ENCODE measurements around the gene TTC38.

The TTC38 gene

DNA sequence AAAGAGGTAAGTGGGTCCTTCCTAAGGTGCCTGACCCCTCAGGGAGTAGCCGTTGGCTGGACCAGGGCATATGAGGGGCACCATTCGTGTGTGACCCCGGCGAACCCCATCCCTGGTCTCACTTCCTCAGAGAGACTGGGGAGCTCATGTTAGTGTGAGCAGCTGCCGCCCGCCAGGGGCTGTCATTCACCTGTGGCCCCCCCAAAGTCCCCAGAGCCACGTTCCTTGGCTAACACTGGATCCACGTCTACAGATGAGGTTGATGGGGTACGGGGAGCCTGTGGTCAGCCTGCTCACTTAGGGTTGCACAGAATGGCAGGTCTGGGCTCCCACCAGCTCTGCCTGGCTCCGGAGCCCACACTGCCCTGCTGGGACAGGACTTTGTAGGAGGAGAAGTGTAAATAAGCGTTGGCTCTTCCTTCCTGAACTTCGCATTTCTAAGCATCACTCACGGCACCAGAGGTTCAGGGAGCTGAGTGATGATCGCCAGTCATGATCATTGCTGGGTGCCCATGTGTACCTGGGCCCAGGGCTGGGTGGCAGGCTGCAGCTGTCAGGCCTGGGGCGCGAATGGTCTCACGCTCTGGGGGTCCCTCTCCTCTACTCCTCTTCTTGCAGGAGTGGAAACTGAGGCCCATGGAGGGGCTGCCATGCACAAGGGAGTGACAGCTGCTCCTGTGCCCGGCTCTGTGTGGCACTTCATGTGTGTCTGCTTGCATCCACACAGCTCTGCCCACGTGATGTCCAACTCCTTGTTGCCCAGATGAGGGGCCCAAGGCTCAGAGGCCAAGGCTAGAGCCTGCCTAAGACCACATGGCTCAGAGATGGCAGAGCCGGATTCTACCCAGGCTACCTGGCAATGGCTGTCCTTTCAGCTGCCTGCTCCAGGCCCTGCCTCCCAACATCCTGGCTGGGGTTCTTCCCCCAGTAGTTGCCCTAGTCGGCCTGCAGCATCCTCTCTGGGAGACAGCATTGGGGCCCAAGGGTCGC is 11.1 kb downstream of the TTC38 start:
- no peak for DNase-seq (ENCODE audit: low read depth)

DNA sequence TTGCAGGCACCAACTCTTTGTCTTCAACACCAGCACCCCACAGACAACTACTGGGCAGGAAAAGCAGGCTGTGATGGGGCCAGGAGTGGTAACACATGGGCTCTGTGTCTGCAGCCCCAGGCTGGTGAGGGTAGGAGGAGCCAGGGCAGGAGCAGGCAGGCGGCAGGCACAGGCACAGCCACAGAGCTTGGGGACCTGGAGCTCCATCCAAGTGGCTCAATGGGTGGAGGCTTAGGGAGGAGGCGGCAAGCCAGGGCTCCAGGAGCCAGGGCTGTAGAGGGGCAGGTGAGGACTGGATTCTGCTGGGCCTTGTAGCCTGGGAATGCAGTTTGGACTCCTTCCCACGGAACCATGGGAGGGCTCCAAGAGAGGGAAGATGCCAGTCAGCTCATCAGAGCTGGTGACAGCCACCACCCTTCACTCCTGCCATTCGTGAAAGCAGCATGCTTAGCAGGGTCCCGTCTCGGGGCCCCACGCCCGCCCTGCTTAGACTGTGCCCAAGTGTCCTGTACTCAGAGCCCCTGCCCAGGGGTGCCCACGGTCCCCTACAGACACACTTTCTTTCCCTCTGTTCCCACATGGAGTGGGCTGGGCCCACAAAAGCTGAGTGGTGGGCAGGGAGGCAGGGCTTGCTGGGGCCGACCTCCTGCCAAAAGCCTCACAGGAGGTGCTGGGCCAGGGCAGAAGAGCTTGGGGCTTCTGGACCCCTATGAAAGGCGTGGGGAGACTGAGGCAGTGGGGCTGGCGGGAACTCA is 12.4 kb downstream of the TTC38 start:
- DNase-seq (ENCODE audit: low read depth), result no peak

DNA sequence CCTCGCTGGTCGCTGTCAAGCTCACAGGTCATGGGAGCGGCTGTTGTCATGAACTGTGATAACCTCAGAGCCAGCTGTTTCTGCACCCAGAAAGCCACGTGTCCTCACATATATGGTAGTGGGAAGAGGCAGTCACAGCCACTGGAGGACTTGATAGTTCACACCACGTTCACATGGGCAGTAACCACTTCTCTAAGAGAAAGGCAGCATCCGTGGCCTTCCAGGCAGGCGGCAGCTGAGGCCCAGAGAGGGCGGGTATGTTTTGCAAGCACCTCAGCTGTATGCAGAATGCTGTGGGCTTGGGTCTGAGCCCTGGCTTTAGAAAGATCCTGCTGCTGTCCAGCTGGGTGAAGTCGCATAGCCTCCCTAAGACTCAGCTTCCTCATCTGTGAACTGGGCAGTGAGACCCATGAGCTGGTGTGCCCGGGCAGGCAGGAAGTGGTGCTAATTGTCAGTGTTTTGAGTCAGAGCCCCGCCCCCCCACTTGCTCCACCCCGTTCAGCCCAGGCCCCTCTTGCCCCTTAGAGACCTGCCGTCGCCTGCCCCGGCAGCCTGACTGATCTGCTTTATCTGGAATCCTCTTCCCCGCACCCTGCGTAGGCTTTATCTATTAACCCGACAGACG is 13.3 kb downstream of the TTC38 start:
- DNase-seq (ENCODE audit: low read depth), result no peak

DNA sequence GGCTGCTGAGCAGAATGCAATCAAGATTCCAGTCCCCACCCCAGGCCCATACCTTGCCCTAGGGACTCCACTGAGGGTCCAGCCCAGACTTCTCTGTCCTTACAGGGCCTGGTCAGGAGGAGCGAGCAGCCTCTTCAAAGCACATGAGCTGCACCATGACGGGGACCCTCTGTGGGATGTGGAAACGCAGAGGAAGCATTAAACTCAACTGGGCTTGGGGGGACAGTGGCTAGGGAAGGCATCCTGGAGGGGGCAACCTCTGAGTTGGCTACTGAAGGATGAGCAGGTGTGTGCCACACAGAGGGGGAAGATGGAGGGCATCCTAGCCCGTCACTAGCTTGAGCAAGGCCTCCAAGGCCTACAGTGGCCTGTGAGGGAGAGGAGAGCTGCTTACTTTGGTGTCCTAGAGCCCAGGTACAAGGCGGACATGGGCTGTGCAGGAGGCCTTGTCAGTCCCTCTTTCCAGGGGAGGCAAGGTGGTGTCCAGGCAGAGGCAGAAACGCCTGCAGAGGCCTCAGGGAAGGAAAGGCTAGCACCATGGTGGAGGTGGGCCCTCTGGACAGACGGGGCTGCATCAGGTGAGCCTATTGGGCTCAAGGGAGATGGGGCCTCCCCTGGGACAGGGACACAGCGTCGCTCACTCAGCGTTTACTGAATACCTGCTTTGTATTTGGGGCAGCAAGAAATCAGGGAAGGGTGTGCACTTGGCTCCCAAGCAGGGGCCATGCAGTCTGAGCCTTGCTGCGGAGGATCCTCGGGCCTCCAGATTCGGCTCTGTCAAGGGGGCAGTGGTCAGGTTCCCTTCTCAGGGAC is 14.3 kb downstream of the TTC38 start:
- DNase-seq (ENCODE audit: low read depth), result no peak

DNA sequence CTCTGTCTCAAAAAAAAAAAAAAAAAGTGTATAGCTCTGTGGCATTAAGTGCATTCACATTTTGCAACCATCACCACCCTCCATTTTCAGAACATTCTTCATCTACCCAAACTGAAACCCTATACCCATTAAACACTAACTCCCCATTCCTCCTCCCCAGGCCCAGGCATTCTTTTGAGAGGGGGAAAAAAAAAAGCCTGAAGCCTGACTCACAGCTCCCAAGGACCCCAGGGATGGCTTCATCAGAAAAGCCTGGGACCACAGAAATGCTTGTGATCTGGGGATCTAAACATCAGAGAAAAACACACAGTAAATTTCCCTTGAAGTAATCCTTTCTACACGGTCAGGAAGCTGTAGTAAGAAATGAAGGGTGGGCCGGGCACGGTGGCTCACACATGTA is 18.2 kb downstream of the TTC38 start:
- no peak for DNase-seq (ENCODE audit: low read depth)

DNA sequence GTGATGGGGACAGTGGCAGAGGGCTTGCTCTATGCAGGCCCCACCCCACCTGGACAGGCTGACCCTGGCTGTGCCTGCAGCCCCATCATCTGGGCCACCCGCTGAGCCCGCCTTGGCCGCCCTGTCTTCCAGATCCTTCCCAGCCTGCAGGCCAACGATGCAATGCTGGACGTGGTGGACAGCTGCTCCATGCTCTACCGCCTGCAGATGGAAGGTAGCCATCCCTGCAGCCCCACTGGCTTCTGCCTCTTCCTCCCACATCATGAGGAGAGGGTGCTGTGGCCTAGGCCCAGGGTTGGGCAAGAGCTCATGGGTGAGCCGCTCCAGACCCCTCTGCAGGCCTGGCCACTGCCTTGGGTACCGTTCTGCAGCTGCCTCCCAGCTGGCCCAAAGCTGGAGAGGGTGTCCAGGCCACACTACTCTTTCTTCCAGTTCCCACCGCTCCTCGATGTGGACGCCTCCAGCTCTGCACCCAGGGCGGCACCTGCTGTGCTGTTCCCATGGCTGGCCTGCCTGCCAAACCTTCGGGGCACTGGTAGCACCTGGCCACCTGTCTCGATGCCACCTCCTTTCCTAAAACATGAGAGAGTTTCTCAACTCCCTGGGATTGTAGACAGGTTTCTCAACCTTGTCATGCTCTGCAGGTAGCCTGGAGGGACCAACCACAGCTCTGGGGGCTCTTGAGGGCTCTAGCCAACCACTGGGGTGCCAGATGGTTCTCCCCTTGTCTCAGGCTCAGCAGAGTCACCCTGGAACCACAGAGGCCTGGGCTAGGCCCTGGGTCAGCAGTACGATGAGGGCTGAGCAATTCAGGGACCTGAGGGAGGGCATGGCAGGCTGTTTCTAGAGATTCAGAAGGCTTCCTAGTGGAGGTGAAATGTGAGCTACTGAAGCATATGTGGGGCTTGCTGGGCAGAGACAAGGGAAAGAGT is 19.4 kb downstream of the TTC38 start:
- DNase-seq (ENCODE audit: low read depth), result no peak

DNA sequence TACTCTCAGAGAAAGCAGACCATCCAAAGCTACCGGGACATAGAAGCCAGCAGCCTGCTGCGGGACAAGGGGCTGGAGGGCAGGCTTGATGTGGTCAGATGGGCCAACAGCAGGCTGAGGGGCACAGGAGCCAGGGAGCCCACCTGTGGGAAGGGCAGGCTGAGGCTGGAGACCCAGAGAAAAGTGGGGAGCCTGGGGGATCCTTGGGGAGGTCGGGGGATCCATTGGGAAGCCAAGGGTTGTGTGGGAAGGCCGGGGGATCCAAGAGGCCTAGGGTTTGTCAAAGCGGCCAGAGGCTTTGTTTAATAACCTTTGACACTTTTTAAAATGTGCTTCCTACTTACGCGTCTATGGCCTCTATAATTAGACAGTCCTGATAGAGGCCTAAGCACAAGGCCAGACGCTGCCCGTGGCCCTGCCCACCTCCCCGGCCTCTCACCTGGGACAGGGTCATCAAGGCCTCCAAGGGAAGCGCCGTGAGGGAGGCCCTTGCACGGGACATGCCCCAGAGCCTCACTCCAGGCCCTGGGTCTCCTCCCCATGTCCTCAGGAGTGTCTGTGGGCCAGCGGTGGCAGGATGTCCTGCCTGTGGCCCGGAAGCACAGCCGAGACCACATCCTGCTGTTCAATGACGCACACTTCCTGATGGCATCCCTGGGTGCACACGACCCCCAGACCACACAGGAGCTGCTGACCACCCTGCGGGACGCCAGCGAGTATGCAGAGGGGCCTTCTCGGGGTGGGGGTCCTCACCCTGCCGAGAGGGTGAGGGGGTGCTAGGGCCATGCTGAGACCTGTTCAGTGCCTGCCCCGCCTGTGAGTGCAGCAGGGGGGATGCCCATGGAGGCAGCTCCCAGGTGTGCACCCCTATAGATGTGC is 20.3 kb downstream of the TTC38 start:
- DNase-seq (ENCODE audit: low read depth), result peak; percentile 11

DNA sequence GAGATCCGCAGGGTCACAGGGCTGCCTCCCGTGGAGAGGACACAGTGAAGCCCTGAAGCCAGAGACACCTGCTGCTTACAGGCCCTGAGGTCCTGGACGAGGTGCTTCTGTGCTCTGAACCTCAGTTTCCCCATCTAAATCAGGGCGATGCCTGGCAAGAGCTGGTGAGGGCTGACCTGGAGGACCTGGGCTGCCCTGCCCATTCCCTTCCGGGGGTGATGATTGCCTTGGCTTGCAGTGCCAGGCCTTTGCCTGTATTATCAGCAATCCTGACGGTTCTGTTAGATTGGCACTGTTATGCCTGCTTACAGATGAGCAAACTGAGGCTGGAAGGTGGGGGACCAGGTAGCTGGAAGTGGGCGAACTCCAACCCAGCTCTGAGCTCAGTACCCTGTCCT is 21.0 kb downstream of the TTC38 start:
- no peak for DNase-seq (ENCODE audit: low read depth)

DNA sequence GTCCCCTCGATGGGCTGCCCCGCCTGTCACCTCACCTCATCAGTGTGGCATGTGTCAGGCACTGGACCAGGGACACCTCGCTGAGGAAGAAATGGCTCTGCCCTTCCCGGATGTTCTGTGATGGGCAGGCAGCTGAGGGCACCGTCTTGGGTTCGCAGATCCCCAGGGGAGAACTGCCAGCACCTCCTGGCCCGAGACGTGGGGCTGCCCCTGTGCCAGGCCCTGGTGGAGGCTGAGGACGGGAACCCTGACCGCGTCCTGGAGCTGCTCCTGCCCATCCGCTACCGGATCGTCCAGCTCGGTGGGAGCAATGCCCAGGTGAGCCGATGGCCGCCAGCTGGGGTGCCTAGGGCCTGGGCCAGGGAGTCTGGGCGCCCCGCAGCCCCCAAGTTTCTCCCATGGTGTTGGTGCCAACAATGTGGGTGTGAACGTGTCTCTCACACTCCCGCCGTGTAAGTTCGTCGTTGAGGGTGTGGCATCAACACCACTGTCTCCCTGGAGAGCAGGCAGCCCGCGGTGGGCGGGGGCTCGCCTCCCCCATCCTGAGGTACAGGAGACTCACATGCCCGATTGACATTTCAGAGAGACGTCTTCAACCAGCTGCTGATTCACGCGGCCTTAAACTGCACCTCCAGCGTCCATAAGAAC is 21.6 kb downstream of the TTC38 start:
- no peak for DNase-seq (ENCODE audit: low read depth)

DNA sequence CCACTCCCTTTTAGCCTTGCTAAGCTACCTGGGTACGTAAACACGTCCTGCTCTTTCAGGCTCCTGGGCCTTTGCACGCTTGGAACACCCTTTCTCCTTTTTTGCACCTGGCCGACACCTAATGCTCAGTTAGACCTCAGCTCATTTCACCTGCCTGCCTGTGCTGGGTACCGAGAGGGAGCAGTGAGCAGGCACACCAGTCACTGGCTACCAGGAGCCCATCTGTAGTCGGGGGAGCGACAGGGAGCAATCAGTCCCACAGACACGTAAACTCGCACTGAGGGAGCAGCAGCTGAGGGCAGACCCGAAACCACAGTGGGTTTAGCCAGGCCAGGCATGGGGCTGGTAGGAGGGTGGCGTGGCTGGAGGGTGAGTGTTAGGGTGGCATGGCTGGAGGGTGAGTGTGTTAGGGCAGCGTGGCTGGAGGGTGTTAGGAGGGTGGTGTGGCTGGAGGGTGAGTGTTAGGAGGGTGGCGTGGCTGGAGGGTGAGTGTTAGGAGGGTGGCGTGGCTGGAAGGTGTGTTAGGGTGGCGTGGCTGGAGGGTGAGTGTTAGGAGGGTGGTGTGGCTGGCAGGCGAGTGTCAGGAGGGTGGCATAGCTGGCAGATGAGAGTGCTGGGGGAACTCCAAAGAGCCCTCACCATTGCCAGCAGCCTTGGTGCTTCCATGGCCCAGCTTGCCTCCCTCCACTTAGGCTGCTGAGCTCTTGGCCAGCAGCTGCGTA is 22.5 kb downstream of the TTC38 start:
- no peak for DNase-seq (ENCODE audit: low read depth)

DNA sequence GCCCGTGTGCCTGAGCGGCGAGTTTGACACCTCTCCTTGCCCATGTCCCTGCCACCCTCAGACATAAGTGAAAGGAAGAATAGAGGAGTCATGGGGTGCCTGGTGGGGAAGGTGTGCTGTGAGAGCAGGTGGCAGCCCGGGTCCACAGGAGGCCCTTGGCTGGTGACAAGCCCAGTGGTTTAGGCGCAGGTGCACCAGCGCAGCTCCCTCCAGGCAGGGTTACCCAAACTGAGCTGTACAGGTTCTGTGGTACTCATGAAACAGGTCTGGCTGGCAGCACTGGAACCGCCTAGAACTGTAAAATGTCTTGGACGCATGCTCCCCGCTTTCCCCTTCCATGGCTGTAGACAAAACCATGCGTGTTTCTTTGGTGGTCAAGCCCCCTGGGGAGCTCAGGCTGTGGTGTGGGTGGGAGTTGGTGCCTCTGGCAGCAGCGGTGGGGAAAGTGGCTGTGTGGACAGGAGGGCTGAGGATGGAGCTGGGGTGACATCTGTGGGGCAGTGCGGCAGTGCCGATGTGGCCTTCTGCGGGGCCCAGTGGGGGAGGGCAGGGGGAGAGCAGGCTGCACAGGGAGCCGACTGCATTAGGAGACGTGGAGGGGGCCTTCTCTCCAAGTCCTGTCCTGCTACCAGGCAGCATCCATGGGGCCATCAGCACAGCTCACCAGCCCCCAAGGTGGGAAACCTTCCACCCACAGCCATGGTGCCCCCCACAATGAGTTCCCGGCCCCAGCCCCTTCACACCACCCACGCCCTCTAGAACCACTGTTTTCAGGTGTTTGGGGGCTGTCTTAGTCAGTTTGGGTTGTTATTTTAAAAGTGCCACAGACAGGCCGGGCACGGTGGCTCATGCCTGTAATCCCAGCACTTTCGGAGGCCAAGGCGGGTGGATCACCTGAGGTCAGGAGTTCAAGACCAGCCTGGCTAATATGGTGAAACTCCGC is 23.3 kb downstream of the TTC38 start:
- DNase-seq (ENCODE audit: low read depth), result no peak

DNA sequence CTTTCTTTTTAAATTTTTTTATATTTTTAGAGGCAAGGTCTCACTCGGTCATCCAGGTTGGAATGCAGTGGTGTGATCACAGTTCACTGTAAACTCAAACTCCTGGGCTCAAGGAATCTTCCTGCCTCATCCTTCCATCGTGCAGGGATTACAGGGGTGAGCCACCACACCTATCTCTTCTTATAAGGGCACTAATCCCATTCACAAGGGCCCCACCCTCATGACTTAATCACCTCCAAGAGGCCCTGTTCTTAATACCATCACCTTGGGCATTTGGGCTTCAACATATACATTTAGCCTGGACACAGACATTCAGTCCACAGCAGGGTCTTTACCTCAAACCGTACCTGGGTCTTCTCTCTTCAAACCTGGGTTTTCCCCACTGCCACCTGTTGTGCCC is 24.4 kb downstream of the TTC38 start:
- DNase-seq (ENCODE audit: low read depth), result no peak

DNA sequence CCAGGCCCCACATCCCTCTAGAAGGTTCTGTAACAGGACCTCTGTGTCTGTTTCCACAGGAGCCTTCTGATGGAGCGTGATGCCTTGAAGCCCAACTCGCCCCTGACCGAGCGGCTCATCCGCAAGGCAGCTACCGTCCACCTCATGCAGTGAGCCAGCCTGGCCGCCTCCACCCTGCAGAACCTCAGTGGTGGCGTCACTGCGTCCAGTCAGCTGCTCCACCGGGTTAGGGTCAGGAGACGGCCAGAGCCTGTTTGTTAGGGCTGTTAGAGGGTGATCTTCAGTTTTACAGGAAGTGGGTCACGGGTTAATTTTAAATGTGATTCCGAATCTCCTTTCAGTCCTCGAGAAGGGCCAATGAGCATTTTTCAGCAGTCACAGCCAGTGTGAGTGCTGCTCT is 24.9 kb downstream of the TTC38 start:
- no peak for DNase-seq (ENCODE audit: low read depth)

DNA sequence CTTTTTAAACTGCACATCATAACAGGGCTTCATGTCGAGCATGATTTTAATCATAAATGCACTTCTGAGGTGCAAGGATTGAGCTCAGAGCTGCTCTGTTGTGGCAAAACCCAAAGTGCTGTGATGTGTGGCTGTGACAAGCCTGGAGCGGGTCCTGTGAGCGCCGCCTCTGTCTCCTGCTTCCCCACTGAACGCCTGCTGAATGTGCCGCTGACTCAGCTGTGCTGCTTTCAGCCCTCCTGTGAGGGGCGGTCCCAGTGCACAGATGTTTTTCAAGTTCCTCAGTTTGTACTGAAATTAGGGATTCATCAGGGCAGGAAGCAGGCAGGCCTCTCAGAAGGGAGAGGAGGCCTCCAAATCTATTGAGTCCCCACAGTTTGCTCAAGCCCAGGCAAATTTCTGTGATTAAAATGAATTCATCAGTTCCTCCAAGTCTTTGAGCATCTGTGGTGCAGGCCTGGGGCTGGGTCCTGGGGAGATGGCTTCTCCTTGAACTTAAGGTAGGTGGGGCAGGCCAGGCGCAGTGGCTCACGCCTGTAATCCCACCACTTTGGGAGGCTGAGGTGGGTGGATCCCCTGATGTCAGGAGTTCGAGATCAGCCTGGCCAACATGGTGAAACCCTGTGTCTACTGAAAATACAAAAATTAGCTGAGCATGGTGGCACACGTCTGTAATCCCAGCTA is 25.9 kb downstream of the TTC38 start:
- DNase-seq (ENCODE audit: low read depth), result no peak

DNA sequence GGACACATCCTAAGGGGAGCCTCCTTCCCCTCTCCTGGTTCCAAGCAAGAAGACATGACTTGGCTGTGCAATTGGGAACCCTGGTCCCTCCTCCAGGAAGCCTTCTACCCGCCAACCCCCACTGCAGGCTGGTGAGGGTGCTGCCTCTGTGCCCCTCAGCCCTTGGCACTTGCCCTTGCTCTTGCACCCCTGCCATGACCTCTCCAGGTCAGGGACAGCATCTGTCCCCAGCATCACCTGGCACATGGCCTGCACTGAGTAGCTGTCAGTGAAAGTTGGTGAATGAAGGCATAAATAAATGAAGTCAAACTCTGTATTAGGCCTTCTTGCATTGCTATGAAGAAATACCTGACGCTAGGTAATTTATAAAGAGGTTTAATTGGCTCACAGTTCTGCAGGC is 27.0 kb downstream of the TTC38 start:
- DNase-seq (ENCODE audit: low read depth), result no peak

DNA sequence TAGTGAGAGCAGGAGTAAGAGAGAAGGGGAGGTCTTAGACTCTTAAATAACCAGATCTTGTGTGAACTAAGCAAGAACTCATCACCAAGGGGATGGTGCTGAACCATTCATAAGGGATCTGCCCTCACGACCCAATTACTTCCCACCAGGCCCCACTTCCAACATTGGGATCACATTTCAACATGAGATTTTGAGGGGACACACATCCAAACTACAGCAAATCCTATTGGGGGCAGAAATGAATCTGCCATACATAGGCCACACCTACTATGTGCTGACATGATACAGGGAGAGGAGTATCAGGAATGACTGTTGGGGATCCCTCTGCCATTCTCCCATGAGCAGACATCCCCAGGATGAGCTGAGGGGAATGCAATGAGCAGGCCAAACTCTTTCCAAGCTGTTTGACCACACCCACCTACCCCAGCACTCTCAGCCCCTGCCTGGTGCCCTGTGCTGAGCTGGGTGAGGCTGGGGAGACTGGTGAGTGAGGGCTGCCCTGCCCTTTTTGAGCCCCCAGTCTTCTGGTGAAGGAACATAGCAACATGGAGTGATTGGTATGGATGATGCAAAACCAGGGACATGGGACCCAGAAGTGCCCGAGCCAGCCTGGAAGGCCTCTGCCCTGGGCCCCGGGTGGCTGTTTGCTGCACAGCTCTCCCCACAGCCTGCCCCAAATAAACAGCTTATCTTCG is 27.6 kb downstream of the TTC38 start:
- DNase-seq (ENCODE audit: low read depth), result no peak

Data from activated T-cell treated with anti-CD3 and anti-CD28 coated beads for 48 hours (primary cell).